NCI-H748 (cell line): ENCODE data around the gene SLC44A1.

Experiments used
- DNase-seq: peaks from one replicate; lab custom pipeline; 2025; ENCODE audit not compliant: unreplicated experiment; lab: John Stamatoyannopoulos, UW

Gene SLC44A1

GRCh38 chr9:105385381-105385985 lies 141.0 kb downstream of the SLC44A1 start:
- DNase-seq: no peak

GRCh38 chr9:105389796-105390195 lies 145.3 kb downstream of the SLC44A1 start:
- DNase-seq: no peak

GRCh38 chr9:105390871-105391270 lies 146.4 kb downstream of the SLC44A1 start:
- DNase-seq: no peak

GRCh38 chr9:105391288-105391687 lies 146.8 kb downstream of the SLC44A1 start:
- no peak for DNase-seq

- DNase-seq: no peak
Measured at GRCh38 chr9:105392531-105392930, 148.1 kb downstream of the SLC44A1 start.

GRCh38 chr9:105393576-105394344 lies 149.3 kb downstream of the SLC44A1 start:
- no peak for DNase-seq

- DNase-seq: no peak
Measured at GRCh38 chr9:105396441-105396840, 152.0 kb downstream of the SLC44A1 start.

GRCh38 chr9:105396901-105397300 lies 152.4 kb downstream of the SLC44A1 start:
- DNase-seq: no peak

- DNase-seq: no peak
Measured at GRCh38 chr9:105399117-105399516, 154.7 kb downstream of the SLC44A1 start.

- DNase-seq: peak; percentile 11
Measured at GRCh38 chr9:105401651-105402050, 157.2 kb downstream of the SLC44A1 start.

- DNase-seq: no peak
Measured at GRCh38 chr9:105403552-105404248, 159.2 kb downstream of the SLC44A1 start.

GRCh38 chr9:105405514-105406131 lies 161.2 kb downstream of the SLC44A1 start:
- no peak for DNase-seq

- no peak for DNase-seq
Measured at GRCh38 chr9:105406369-105406768, 161.9 kb downstream of the SLC44A1 start.

- DNase-seq: peak; percentile 66
Measured at GRCh38 chr9:105413525-105413924, 169.1 kb downstream of the SLC44A1 start.

GRCh38 chr9:105414947-105415661 lies 170.7 kb downstream of the SLC44A1 start:
- DNase-seq: peak; percentile 77

GRCh38 chr9:105415662-105415980 lies 171.2 kb downstream of the SLC44A1 start:
- no peak for DNase-seq

- DNase-seq: no peak
Measured at GRCh38 chr9:105416840-105417239, 172.4 kb downstream of the SLC44A1 start.

- peak; percentile 41 for DNase-seq
Measured at GRCh38 chr9:105418588-105419500, 174.4 kb downstream of the SLC44A1 start.

GRCh38 chr9:105419816-105420597 lies 175.6 kb downstream of the SLC44A1 start:
- no peak for DNase-seq
